HepG2 (cell line): ENCODE data around the gene EBP. TPM values are rescaled to one million over a fixed set of nuclear protein-coding genes. Genes with fewer than 3 reads are reported as not detected.

Experiments
- ATAC-seq: fragments of 200-7000 bp; cut with Tn5 transposase; 3 replicates; pipeline ENCODE4 v1.9.1; 2020; ENCODE audit warnings: mild to moderate bottlenecking, moderate library complexity
- Bru-seq: library from RNA; stranded (reverse); fragments of 400-500 nt; gene quantifications from one replicate; lab custom pipeline; 2021; lab: Mats Ljungman, UMichigan
- BruChase-seq, 2 experiments: library from RNA; stranded (reverse); fragments of 400-500 nt; gene quantifications; one replicate each; lab custom pipeline; 2021; lab: Mats Ljungman, UMichigan
- BruUV-seq: library from RNA; stranded (reverse); fragments of 400-500 nt; replicated peaks from 2 replicates; lab custom pipeline; 2021; lab: Mats Ljungman, UMichigan
- CTCF ChIA-PET: fragments of 300-600 bp; formaldehyde crosslinking; extraction: SDS; loops from one replicate; lab custom pipeline; 2021; ENCODE audit warnings: low total read pairs, inconsistent platforms, low intra/inter-chr PET ratio; lab: Yijun Ruan, JAX
- POLR2A ChIA-PET: fragments of 350-600 bp; sonication (Branson Sonifier 250); formaldehyde crosslinking; loops from one replicate; lab custom pipeline; 2020; ENCODE audit warnings: antibody characterized with exemption, inconsistent platforms; lab: Yijun Ruan, JAX
- DNase-seq: peaks from one replicate; pipeline ENCODE4 v3.0.0-alpha.2; 2015; ENCODE audit warnings: low spot score
- FAIRE-seq: peaks from 3 replicates; lab custom pipeline; 2011; peaks lifted over from hg19 to GRCh38; lab: Jason Lieb, UNC
- H2AFZ ChIP-seq: one replicate; pipeline ENCODE4 v1.6.1; 2011; ENCODE audit warnings: low read length, inconsistent platforms
- H3K27ac ChIP-seq: fragments of 300-600 bp; 3 replicates; pipeline ENCODE4 v1.8.0; 2011; ENCODE audit warnings: mixed run types, mild to moderate bottlenecking, mixed read lengths, low read length, inconsistent platforms; ENCODE audit not compliant: insufficient read depth; ENCODE audit errors: extremely low read length
- H3K27me3 ChIP-seq, 2 experiments: fragments of 200-600 bp in 1 of 2; 2 replicates in 1 of 2; 3 replicates in 1 of 2; pipeline versions ENCODE4 v1.6.0 to v1.8.0; 2011; ENCODE audit warnings: low read length in 2 of 2, mild to moderate bottlenecking in 2 of 2, moderate library complexity in 2 of 2, inconsistent platforms in 1 of 2; ENCODE audit not compliant: insufficient read depth in 2 of 2, control insufficient read depth in 1 of 2
- H3K36me3 ChIP-seq, 2 experiments: fragments of 200-600 bp in 1 of 2; replicated peaks in 1 of 2; 2 replicates in 1 of 2; 3 replicates in 1 of 2; pipeline versions ENCODE4 v1.5.1 to v1.8.0; 2011; ENCODE audit warnings: low read length in 2 of 2, inconsistent platforms in 1 of 2; ENCODE audit not compliant: insufficient read depth in 2 of 2, control insufficient read depth in 1 of 2
- H3K4me1 ChIP-seq: 2 replicates; pipeline ENCODE4 v1.5.1; 2012; ENCODE audit warnings: low read length, inconsistent platforms; ENCODE audit not compliant: insufficient read depth
- H3K4me2 ChIP-seq: 2 replicates; pipeline ENCODE4 v1.6.0; 2011; ENCODE audit warnings: low read depth, low read length, inconsistent platforms
- H3K4me3 ChIP-seq, 3 experiments: fragments of 200-600 bp in 1 of 3; sonication (generic), shearing (Covaris generic) in 1 of 3; replicated peaks in 1 of 3; 2 replicates each; pipeline ENCODE4 v1.5.1; 2011 to 2016; ENCODE audit warnings: low read length in 3 of 3, inconsistent platforms in 2 of 3, low read depth in 2 of 3, mild to moderate bottlenecking in 2 of 3, control low read depth in 1 of 3, mixed read lengths in 1 of 3; ENCODE audit not compliant: insufficient read depth in 1 of 3
- H3K79me2 ChIP-seq: one replicate; pipeline ENCODE4 v1.6.1; 2011; ENCODE audit warnings: low read length, inconsistent platforms; ENCODE audit not compliant: insufficient read depth
- H3K9ac ChIP-seq: 2 replicates; pipeline ENCODE4 v1.6.0; 2011; ENCODE audit warnings: mild to moderate bottlenecking, low read depth, low read length, inconsistent platforms; ENCODE audit not compliant: insufficient read depth
- H3K9me3 ChIP-seq: 2 replicates; pipeline ENCODE4 v1.5.1; 2012; ENCODE audit warnings: mild to moderate bottlenecking, low read length
- H4K20me1 ChIP-seq: 2 replicates; pipeline ENCODE4 v1.6.0; 2011; ENCODE audit warnings: inconsistent platforms, mild to moderate bottlenecking, low read length, moderate library complexity; ENCODE audit not compliant: insufficient read depth
- CENPT ChIP-seq: sonication (generic); formaldehyde crosslinking; IDR thresholded peaks from 2 replicates; pipeline ENCODE4 v1.8.0; 2022; ENCODE audit warnings: low read depth, mild to moderate bottlenecking, moderate library complexity, missing genetic modification reagents
- FOXP1 ChIP-seq, 2 experiments: fragments of 450-650 bp in 1 of 2; IDR thresholded peaks; 2 replicates each; pipeline ENCODE4 v1.6.1; 2017 to 2018; ENCODE audit warnings: antibody characterized with exemption in 1 of 2
- GABPB1 ChIP-seq: IDR thresholded peaks from 2 replicates; pipeline ENCODE4 v1.6.1; 2016; ENCODE audit warnings: mild to moderate bottlenecking, missing genetic modification reagents, moderate library complexity, missing compliant biosample characterization
- NFYB ChIP-seq: sonication (generic); formaldehyde crosslinking; IDR thresholded peaks from 2 replicates; pipeline ENCODE4 v1.4.0; 2020; ENCODE audit warnings: missing genetic modification reagents
- RBFOX2 ChIP-seq: fragments of 200-400 bp; formaldehyde crosslinking; IDR thresholded peaks from 2 replicates; pipeline ENCODE4 v1.6.1; 2017; ENCODE audit warnings: low read depth, mild to moderate bottlenecking, low read length
- SKI ChIP-seq: fragments of 450-650 bp; IDR thresholded peaks from one replicate; pipeline ENCODE4 v1.6.1; 2018; ENCODE audit warnings: mild to moderate bottlenecking; ENCODE audit not compliant: partially characterized antibody
- ZFYVE20 ChIP-seq: sonication (generic); formaldehyde crosslinking; IDR thresholded peaks from 2 replicates; pipeline ENCODE4 v1.8.0; 2023; ENCODE audit warnings: low read depth, mild to moderate bottlenecking, moderate library complexity, missing genetic modification reagents, borderline replicate concordance
- ZNF234 ChIP-seq: sonication (generic); formaldehyde crosslinking; conservative IDR thresholded peaks from 2 replicates; pipeline ENCODE4 v1.5.1; 2020; ENCODE audit warnings: mild to moderate bottlenecking, missing genetic modification reagents
- ZNF33B ChIP-seq: sonication (generic); formaldehyde crosslinking; IDR thresholded peaks from 2 replicates; pipeline ENCODE4 v1.5.1; 2020; ENCODE audit warnings: mild to moderate bottlenecking, missing genetic modification reagents
- ZNF547 ChIP-seq: sonication (generic); formaldehyde crosslinking; IDR thresholded peaks from 2 replicates; pipeline ENCODE4 v1.5.1; 2020; ENCODE audit warnings: mild to moderate bottlenecking, missing genetic modification reagents
- ZNF556 ChIP-seq: sonication (generic); formaldehyde crosslinking; IDR thresholded peaks from 2 replicates; pipeline ENCODE4 v1.4.0; 2020; ENCODE audit warnings: mild to moderate bottlenecking, missing genetic modification reagents, borderline replicate concordance
- ZNF589 ChIP-seq: sonication (generic); formaldehyde crosslinking; conservative IDR thresholded peaks from 2 replicates; pipeline ENCODE4 v1.8.0; 2022; ENCODE audit warnings: mild to moderate bottlenecking, moderate library complexity, missing genetic modification reagents
- ZNF75D ChIP-seq: sonication (generic); formaldehyde crosslinking; IDR thresholded peaks from 2 replicates; pipeline ENCODE4 v1.8.1; 2023; ENCODE audit warnings: missing genetic modification reagents, mild to moderate bottlenecking, borderline replicate concordance
- WGBS: methylation state at CpG from one replicate; pipeline ENCODE4 v1.1.6; 2017; ENCODE audit warnings: low lambda C conversion rate; 5-methylcytosine and 5-hydroxymethylcytosine counted together
- in situ Hi-C: cut with HindIII; loops from 2 replicates; pipeline ENCODE4 v1.10.0; 2017; ENCODE audit warnings: low pct_unique_long_range_greater_than_20kb; ENCODE audit not compliant: extremely low pct_ligation_motif_present
- intact Hi-C: fragments of 100-400 bp; cut with micrococcal nuclease; formaldehyde crosslinking; loops from one replicate; pipeline ENCODE4 v1.10.0; 2022; ENCODE audit not compliant: unreplicated experiment
- long read RNA-seq, 2 experiments: library from RNA in 1 of 2; library from polyadenylated mRNA in 1 of 2; stranded (forward) in 1 of 2; unstranded in 1 of 2; transcript quantifications; one replicate each; pipeline ENCODE4 v2.0.0, GENCODE V29; 2019 to 2022
- polyA minus RNA-seq, 3 experiments: library from RNA; depleted of rRNA, polyadenylated mRNA; stranded (reverse); fragments of >200 nt; gene quantifications; 2 replicates each; pipeline ENCODE4 v1.2.3, GENCODE V29; 2011; ENCODE audit warnings: low replicate concordance in 1 of 3
- polyA plus RNA-seq, 8 experiments: library from polyadenylated mRNA; depleted of rRNA in 3 of 8; stranded (reverse) in 7 of 8; unstranded in 1 of 8; fragments of >200 nt; fragmentation: Illumina TruSeq in 4 of 8; extraction: Trizol in 4 of 8; gene quantifications; 2 replicates each; pipeline versions ENCODE4 v1.2.1 to v1.2.3, GENCODE V29; 2011 to 2016; ENCODE audit warnings: low read depth in 4 of 8, missing spikeins in 1 of 8, mixed read lengths in 1 of 8; ENCODE audit not compliant: insufficient read depth in 1 of 8
- total RNA-seq, 5 experiments: library from RNA; depleted of rRNA; stranded (reverse); fragments of >200 nt; fragmentation: Illumina TruSeq; extraction: Trizol; gene quantifications; 2 replicates each; pipeline ENCODE4 v1.2.3, GENCODE V29; 2016; ENCODE audit warnings: low read depth in 1 of 5
- TF ChIP-seq, protein P1 (sequence below): sonication (generic); formaldehyde crosslinking; IDR thresholded peaks from 2 replicates; pipeline ENCODE4 v1.8.1; 2023; ENCODE audit warnings: mild to moderate bottlenecking, inconsistent platforms, moderate library complexity, missing genetic modification reagents, borderline replicate concordance
- TF ChIP-seq, protein P2 (sequence below): sonication (generic); formaldehyde crosslinking; IDR thresholded peaks from 2 replicates; pipeline ENCODE4 v1.4.0; 2020; ENCODE audit warnings: missing genetic modification reagents

The EBP gene
- total RNA-seq (2016; rRNA removed; fragmentation: Illumina TruSeq; extraction: Trizol) (162 and 260 TPM in 2 replicates), polyA plus RNA-seq (2011; rRNA removed) (106 and 162 TPM in 2 replicates), polyA minus RNA-seq (2011; rRNA and poly(A)+ RNA removed; ENCODE audit: low replicate concordance) (268 and 948 TPM in 2 replicates), Bru-seq, nascent RNA (percentile 63 among the genes with signal in this experiment), BruChase-seq, experiment 1, labeled RNA remaining after a 6-hour chase (percentile 85 among the genes with signal in this experiment), BruChase-seq, experiment 2, labeled RNA remaining after a 2-hour chase (percentile 77 among the genes with signal in this experiment)
- total RNA-seq (2016; cell fraction: cytosol; rRNA removed; fragmentation: Illumina TruSeq; extraction: Trizol; ENCODE audit: low read depth), result 147 and 171 TPM in 2 replicates
- total RNA-seq (2016; cell fraction: insoluble cytoplasmic fraction; rRNA removed; fragmentation: Illumina TruSeq; extraction: Trizol), result 146 and 274 TPM in 2 replicates
- total RNA-seq (2016; cell fraction: membrane; rRNA removed; fragmentation: Illumina TruSeq; extraction: Trizol), result 149 and 167 TPM in 2 replicates
- total RNA-seq (2016; cell fraction: nucleus; rRNA removed; fragmentation: Illumina TruSeq; extraction: Trizol), result 182 and 206 TPM in 2 replicates
- polyA plus RNA-seq (2011; cell fraction: cytosol; rRNA removed), result 168 and 176 TPM in 2 replicates
- polyA plus RNA-seq (2011; cell fraction: nucleus; rRNA removed), result 94.7 and 111 TPM in 2 replicates
- 122 and 141 TPM in 2 replicates for polyA plus RNA-seq (2012)
- polyA plus RNA-seq (2016; cell fraction: cytosol; fragmentation: Illumina TruSeq; extraction: Trizol; ENCODE audit: low read depth), result 138 and 157 TPM in 2 replicates
- 129 and 142 TPM in 2 replicates for polyA plus RNA-seq (2016; cell fraction: insoluble cytoplasmic fraction; fragmentation: Illumina TruSeq; extraction: Trizol; ENCODE audit: low read depth)
- polyA plus RNA-seq (2016; cell fraction: membrane; fragmentation: Illumina TruSeq; extraction: Trizol; ENCODE audit: low read depth), result 117 and 128 TPM in 2 replicates
- polyA plus RNA-seq (2016; cell fraction: nucleus; fragmentation: Illumina TruSeq; extraction: Trizol; ENCODE audit: insufficient read depth, low read depth), result 318 and 347 TPM in 2 replicates
- polyA minus RNA-seq (2011; cell fraction: cytosol; rRNA and poly(A)+ RNA removed), result 59.2 and 70.4 TPM in 2 replicates
- polyA minus RNA-seq (2011; cell fraction: nucleus; rRNA and poly(A)+ RNA removed), result 25.6 and 30.3 TPM in 2 replicates
- long read RNA-seq, experiment 1, transcript EBP-206 (5 exons, 796 nt), result minor isoform, 7 of 366 reads
- long read RNA-seq, experiment 1, transcript EBP-205 (5 exons, 1,775 nt), result major isoform, 206 of 366 reads
- long read RNA-seq, experiment 1, partial matches to known transcripts, result 128 of 366 reads
- long read RNA-seq, experiment 1, other reads (novel, unspliced or antisense), result 19 of 366 reads
- long read RNA-seq, experiment 2, transcript EBP-205 (5 exons, 1,775 nt), result major isoform, 83 of 131 reads
- long read RNA-seq, experiment 2, partial matches to known transcripts, result 33 of 131 reads
- long read RNA-seq, experiment 2, other reads (novel, unspliced or antisense), result 11 of 131 reads

DNA sequence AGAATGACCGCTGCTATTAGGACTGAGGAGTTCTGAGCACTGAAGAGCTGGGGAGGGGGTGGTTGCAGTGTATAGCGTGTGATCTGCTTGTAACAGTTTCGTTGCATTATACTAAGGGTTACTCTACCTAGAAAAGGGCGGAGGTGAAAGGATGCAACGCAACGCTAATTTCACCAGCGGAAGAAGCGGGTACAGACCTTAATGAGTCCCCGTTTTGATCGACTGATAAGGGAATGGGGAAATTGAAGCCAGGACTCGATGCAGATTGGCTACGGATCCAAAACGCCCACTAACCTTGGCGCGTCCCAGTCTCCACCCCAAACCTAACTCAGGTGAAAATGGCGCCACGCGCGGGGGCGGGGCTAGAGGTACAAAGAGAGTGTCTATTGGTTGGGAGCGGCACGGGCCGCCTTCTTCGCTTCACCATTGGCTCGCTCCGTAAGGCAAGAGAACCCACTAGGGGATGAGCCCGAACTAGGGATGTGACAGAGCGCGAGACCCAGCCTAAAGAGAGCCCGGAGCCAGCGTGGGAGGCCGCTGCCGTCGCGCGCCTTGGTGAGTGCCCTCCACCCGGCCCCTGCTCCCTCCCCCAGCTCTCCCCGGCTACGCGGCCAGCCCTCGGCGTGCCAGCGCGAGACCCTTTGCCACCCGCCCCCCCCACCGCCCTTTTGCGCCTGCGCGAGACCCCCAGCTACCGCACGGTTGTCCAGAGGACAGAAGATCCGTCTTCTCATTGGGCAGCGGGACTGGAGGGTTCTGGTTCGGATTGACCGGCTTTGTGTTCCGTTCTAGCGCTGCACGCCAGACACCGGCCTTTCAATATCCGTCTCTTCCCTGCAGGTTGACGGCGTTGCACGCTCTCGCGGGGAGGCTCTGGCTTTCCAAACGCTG lies at the start of gene EBP:
EBP (plus strand) TSS at position 456 of the 891 bp plus-strand sequence. CDS start 1,964 bp downstream, outside the sequence.
- peak within 1 kb of the TSS; percentile 83 for H3K9ac ChIP-seq
- FAIRE-seq (peak; percentile 72), ATAC-seq (peak; percentile 98), DNase-seq (peak; percentile 84)
- peaks cover 30% of the 10 kb centered on the region for H3K4me1 ChIP-seq
- H3K27me3 ChIP-seq, result no peaks in the 10 kb centered on the region
- peak within 1 kb of the TSS; percentile 54 to 77 (median 59) for H3K4me3 ChIP-seq
- H4K20me1 ChIP-seq, result no peaks in the 10 kb centered on the region
- BruUV-seq, result TSS peak; percentile 83
- ChIA-PET POLR2A (interaction anchor here (0.9 to 2.0 kb wide), 8 partner anchors 10 to 53 kb away, joined by 3 to 25 read pairs (median 6); partner anchors contain the start of genes RBM3, SLC38A5 and TBC1D25), CTCF (no interaction called here)
- no peak within 1 kb of the TSS for H2AFZ ChIP-seq
- WGBS, result 36% methylated on average over 5 of the region's 66 CpGs
- no peaks in the 10 kb centered on the region; a peak in 1 of 5 replicates for H3K36me3 ChIP-seq
- in situ Hi-C loops, result no loop called here
- H3K27ac ChIP-seq, result peak within 1 kb of the TSS; percentile 90
- peaks cover 17% of the 10 kb centered on the region for H3K79me2 ChIP-seq
- intact Hi-C loops, result no loop called here
- no peaks in the 10 kb centered on the region for H3K9me3 ChIP-seq
- peak within 1 kb of the TSS; percentile 79 for H3K4me2 ChIP-seq
- TF ChIP-seq ZNF556 (CRISPR knock-in tag), result no peak
- no peak for TF ChIP-seq ZNF33B (CRISPR knock-in tag)
- TF ChIP-seq RBFOX2, result peak; percentile 80
- no peak for TF ChIP-seq ZNF589
- no peak for TF ChIP-seq ZNF234 (CRISPR knock-in tag)
- TF ChIP-seq ZNF75D (CRISPR knock-in tag), result no peak
- peak; percentile 86 for TF ChIP-seq NFYB (CRISPR knock-in tag)
- no peak for TF ChIP-seq ZFYVE20 (CRISPR knock-in tag)
- TF ChIP-seq GABPB1 (CRISPR knock-in tag), result peak; percentile 28; the same call in 1 of the 2 replicates
- TF ChIP-seq, protein P1, sequence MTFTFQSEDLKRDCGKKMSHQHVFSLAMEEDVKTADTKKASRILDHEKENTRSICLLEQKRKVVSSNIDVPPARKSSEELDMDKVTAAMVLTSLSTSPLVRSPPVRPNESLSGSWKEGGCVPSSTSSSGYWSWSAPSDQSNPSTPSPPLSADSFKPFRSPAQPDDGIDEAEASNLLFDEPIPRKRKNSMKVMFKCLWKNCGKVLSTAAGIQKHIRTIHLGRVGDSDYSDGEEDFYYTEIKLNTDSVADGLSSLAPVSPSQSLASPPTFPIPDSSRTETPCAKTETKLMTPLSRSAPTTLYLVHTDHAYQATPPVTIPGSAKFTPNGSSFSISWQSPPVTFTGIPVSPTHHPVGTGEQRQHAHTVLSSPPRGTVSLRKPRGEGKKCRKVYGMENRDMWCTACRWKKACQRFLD (CRISPR knock-in tag), result no peak
- TF ChIP-seq CENPT (CRISPR knock-in tag), result no peak
- TF ChIP-seq, protein P2, sequence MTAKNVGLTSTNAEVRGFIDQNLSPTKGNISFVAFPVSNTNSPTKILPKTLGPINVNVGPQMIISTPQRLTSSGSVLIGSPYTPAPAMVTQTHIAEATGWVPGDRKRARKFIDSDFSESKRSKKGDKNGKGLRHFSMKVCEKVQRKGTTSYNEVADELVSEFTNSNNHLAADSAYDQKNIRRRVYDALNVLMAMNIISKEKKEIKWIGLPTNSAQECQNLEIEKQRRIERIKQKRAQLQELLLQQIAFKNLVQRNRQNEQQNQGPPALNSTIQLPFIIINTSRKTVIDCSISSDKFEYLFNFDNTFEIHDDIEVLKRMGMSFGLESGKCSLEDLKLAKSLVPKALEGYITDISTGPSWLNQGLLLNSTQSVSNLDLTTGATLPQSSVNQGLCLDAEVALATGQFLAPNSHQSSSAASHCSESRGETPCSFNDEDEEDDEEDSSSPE (CRISPR knock-in tag), result peak; percentile 89
- no peak for TF ChIP-seq ZNF547
- no peak for TF ChIP-seq FOXP1 (IDR thresholded peaks at IDR 0.05)
- TF ChIP-seq FOXP1 (CRISPR knock-in tag; IDR thresholded peaks at IDR 0.05), result no peak
- no peak for TF ChIP-seq SKI
